ENCODE measurements around the gene NEK10. TPM values are rescaled to one million over a fixed set of nuclear protein-coding genes. Genes with fewer than 3 reads are reported as not detected.

Gene NEK10
- total and polyA plus RNA-seq, 12 donors, result 0.16 to 4.8 (median 0.65) TPM

DNA sequence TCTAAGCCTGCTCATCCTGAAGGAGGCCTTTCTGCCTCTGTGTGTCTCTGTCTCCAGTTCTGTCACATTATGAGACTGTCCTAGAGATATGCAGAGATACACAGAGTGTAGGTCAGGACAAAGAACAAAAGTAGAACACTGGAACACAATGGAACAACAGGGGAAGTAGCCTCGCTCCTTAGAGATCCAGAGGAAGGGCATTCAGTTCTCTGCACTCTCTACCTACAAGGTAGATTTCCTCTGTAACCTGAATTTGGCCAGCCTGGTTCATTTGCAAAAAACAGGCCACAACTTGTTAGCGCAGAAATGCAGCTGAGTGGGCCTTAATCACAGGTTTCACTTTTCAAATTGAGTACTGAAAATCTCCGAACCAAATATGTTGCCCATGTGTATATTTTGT lies 19.4 kb downstream of the NEK10 start:
- no peak overlapping the region for H3K27ac ChIP-seq
- H3K27me3 ChIP-seq, result no peaks in the 10 kb centered on the region
- WGBS, 4 donors, result 75 to 92% (median 87%) methylated on average over 3 of the region's 3 CpGs
- no peaks in the 10 kb centered on the region for H3K36me3 ChIP-seq (replicated peaks in 1 of 2)
- H3K4me1 ChIP-seq (replicated peaks in 1 of 2), result no peaks in the 10 kb centered on the region
- TF ChIP-seq POLR2A (IDR thresholded peaks at IDR 0.05), result no peak
- DNase-seq, result no peak
- intact Hi-C loops (cut with DNase I), result no loop called here
- no peaks in the 10 kb centered on the region for H3K9me3 ChIP-seq (replicated peaks in 1 of 3)
- H3K4me3 ChIP-seq, result no peak overlapping the region

DNA sequence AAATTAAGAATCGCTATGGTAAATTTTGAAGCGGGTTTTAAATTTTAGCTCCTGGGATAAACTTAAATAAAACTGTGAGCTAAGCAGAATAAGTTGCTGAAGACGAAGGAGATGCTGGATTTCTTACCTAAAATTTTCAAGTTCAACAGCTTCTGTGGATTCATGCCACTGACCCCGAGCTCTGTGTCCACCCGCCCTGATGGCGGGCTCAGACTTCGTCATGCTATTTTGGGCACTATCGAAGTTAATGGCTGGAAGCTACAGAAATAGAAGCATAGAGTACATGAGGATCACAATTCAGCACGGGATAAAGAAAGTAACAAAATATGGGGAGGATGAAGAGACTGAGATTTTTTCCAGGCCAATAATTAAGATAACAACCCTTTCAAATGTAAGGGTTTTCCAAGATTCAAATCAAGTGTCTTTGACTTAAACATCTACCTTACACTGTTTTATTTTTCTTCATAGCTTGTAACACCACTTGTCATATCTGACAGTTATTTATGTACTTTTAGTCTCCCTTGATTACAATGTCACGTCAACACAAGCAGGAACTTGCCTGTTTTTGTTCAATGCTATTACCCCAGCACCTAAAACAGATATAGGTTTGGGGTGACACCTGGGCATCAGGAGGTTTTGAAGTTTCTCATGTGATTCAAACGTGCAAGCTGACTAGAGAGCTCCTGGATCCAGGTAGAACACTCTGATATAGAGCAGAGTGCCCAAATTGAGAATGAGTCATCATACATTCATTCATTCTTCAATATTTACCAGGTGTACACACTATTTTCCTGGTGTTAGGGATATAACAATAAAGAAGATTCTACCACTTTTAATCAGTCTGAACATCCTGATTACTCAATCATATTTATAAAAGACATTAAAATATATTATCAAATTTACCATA lies 23.0 kb downstream of the NEK10 start:
- TF ChIP-seq, protein P1, sequence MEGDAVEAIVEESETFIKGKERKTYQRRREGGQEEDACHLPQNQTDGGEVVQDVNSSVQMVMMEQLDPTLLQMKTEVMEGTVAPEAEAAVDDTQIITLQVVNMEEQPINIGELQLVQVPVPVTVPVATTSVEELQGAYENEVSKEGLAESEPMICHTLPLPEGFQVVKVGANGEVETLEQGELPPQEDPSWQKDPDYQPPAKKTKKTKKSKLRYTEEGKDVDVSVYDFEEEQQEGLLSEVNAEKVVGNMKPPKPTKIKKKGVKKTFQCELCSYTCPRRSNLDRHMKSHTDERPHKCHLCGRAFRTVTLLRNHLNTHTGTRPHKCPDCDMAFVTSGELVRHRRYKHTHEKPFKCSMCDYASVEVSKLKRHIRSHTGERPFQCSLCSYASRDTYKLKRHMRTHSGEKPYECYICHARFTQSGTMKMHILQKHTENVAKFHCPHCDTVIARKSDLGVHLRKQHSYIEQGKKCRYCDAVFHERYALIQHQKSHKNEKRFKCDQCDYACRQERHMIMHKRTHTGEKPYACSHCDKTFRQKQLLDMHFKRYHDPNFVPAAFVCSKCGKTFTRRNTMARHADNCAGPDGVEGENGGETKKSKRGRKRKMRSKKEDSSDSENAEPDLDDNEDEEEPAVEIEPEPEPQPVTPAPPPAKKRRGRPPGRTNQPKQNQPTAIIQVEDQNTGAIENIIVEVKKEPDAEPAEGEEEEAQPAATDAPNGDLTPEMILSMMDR (IDR thresholded peaks at IDR 0.05), result no peak
- TF ChIP-seq POLR2A (IDR thresholded peaks at IDR 0.05), result no peak
- no peaks in the 10 kb centered on the region for H3K27me3 ChIP-seq
- no peak for DNase-seq
- intact Hi-C loops (cut with DNase I), result no loop called here
- no peak overlapping the region for H3K27ac ChIP-seq
- no peaks in the 10 kb centered on the region for H3K36me3 ChIP-seq (replicated peaks in 1 of 2)
- no peaks in the 10 kb centered on the region for H3K9me3 ChIP-seq (replicated peaks in 1 of 3)
- no peak overlapping the region for H3K4me3 ChIP-seq
- WGBS, 4 donors, result 82 to 89% (median 86%) methylated on average over 11 of the region's 11 CpGs
- H3K4me1 ChIP-seq (replicated peaks in 1 of 2), result no peaks in the 10 kb centered on the region

DNA sequence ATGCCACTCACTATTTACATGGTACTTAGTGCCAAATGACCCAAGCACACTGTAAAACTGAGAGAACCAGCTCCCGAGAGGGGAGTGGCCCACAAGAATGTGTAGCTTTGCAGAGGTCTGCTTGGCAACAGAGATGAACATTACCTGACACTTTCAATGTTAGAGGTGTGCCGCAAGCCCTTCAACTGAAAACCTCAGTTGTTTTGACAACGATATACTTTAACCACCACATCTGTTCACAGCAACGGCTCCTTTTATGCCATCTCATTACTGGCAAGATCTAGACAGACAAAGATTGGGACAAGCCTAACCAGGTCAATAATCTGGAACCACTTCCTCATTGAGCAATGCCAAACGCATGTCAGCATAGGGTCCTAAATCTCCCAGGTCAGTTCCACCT lies 23.7 kb downstream of the NEK10 start:
- Histone ChIP-seq H3K9me3 (replicated peaks in 1 of 3) (no peaks in the 10 kb centered on the region), H3K36me3 (replicated peaks in 1 of 2) (no peaks in the 10 kb centered on the region), H3K27me3 (no peaks in the 10 kb centered on the region), H3K4me3 (no peak overlapping the region), H3K27ac (no peak overlapping the region), H3K4me1 (replicated peaks in 1 of 2) (no peaks in the 10 kb centered on the region)
- intact Hi-C loops (cut with DNase I), result no loop called here
- no peak for DNase-seq
- TF ChIP-seq POLR2A (IDR thresholded peaks at IDR 0.05), result no peak
- TF ChIP-seq, protein P1 (IDR thresholded peaks at IDR 0.05), result no peak
- 77 to 85% (median 79%) methylated on average over 5 of the region's 5 CpGs for WGBS, 4 donors

DNA sequence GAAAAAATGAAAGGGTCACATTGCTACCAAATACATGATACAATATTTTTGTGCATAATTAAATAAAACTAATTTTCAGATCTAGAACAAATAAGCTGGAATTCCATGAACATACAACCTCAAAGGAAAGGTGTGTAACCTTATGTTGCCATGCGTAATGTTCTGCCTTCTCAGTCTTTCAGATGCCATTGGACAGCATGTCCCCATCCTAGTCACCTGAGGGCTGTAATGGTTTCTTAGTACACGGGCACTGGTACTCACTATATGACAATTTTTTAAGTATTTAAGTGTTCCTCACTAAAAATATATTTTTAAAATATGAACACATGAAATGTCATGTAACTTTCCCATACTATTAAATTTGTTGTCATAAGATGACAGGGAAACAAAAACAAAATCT lies 24.1 kb downstream of the NEK10 start:
- no peak overlapping the region for H3K27ac ChIP-seq
- H3K36me3 ChIP-seq (replicated peaks in 1 of 2), result no peaks in the 10 kb centered on the region
- no peak for TF ChIP-seq POLR2A (IDR thresholded peaks at IDR 0.05)
- TF ChIP-seq, protein P1 (IDR thresholded peaks at IDR 0.05), result no peak
- H3K27me3 ChIP-seq, result no peaks in the 10 kb centered on the region
- 86 to 98% (median 95%) methylated on average over 2 of the region's 2 CpGs for WGBS, 4 donors
- intact Hi-C loops (cut with DNase I), result no loop called here
- H3K4me3 ChIP-seq, result no peak overlapping the region
- no peak for DNase-seq
- H3K9me3 ChIP-seq (replicated peaks in 1 of 3), result no peaks in the 10 kb centered on the region
- H3K4me1 ChIP-seq (replicated peaks in 1 of 2), result no peaks in the 10 kb centered on the region

DNA sequence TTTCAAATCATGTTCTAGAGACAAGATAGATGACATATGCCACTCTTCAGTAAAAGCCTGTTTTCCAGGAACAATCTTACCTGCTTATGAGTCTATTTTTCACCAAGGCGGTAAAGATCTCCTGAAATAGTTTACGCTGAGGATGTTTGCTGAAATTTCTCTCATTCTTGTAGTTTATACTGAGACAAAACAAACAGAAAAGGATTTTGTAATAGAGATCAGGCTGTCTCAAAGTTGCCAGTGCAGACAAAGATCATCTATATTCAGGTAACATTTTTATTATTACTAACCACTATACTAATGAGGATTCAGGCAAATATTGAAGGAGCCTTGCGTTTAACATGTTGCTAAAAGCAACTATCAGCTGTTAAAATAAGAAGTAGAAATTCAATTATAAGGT lies 25.0 kb downstream of the NEK10 start:
- H3K36me3 ChIP-seq (replicated peaks in 1 of 2), result no peaks in the 10 kb centered on the region
- no peak overlapping the region for H3K27ac ChIP-seq
- intact Hi-C loops (cut with DNase I), result no loop called here
- DNase-seq, result no peak
- no peaks in the 10 kb centered on the region for H3K4me1 ChIP-seq (replicated peaks in 1 of 2)
- TF ChIP-seq, protein P1 (IDR thresholded peaks at IDR 0.05), result no peak
- TF ChIP-seq POLR2A (IDR thresholded peaks at IDR 0.05), result no peak
- no peak overlapping the region for H3K4me3 ChIP-seq
- WGBS, 4 donors, result 94 to 99% (median 97%) methylated on average over 3 of the region's 3 CpGs
- H3K27me3 ChIP-seq, result no peaks in the 10 kb centered on the region
- H3K9me3 ChIP-seq (replicated peaks in 1 of 3), result no peaks in the 10 kb centered on the region

Data from adrenal gland (tissue), 12 donors.